ENCODE results near the gene GGA2.
"Not testable (repeated sequence)": the region's sequence is repeated elsewhere in the genome, so short reads cannot be mapped to it uniquely, and the experiment has no call there.

The GGA2 gene

GRCh38 chr16:23504076-23504452, 6.2 kb downstream of the GGA2 start:
- DNase-seq (ENCODE audit: low read depth in 2 of 2) = no peak

GRCh38 chr16:23502466-23502865, 7.8 kb downstream of the GGA2 start:
- DNase-seq (ENCODE audit: low read depth in 2 of 2) = no peak

GRCh38 chr16:23501291-23501690, 9.0 kb downstream of the GGA2 start:
- DNase-seq (ENCODE audit: low read depth in 2 of 2) = no peak

GRCh38 chr16:23500862-23501225, 9.4 kb downstream of the GGA2 start:
- DNase-seq (ENCODE audit: low read depth in 2 of 2) = no peak

GRCh38 chr16:23500212-23500861, 10.0 kb downstream of the GGA2 start:
- no peak for DNase-seq (ENCODE audit: low read depth in 2 of 2)

GRCh38 chr16:23499801-23500200, 10.5 kb downstream of the GGA2 start:
- no peak for DNase-seq (ENCODE audit: low read depth in 2 of 2)

GRCh38 chr16:23498863-23499262, 11.4 kb downstream of the GGA2 start:
- DNase-seq (ENCODE audit: low read depth in 2 of 2) = no peak

- DNase-seq (ENCODE audit: low read depth in 2 of 2) = no peak
These were observed 12.8 kb downstream of the GGA2 start for GRCh38 chr16:23497543-23497868.

GRCh38 chr16:23496821-23497542, 13.3 kb downstream of the GGA2 start:
- DNase-seq (ENCODE audit: low read depth in 2 of 2) = no peak

- no peak for DNase-seq (ENCODE audit: low read depth in 2 of 2)
These were observed 14.6 kb downstream of the GGA2 start for GRCh38 chr16:23495671-23496070.

- no peak for DNase-seq (ENCODE audit: low read depth in 2 of 2)
These were observed 16.1 kb downstream of the GGA2 start for GRCh38 chr16:23494188-23494587.

GRCh38 chr16:23491490-23492391, 18.6 kb downstream of the GGA2 start:
- no peak for DNase-seq (ENCODE audit: low read depth in 2 of 2)

GRCh38 chr16:23486480-23486879, 23.8 kb downstream of the GGA2 start:
- DNase-seq (ENCODE audit: low read depth in 2 of 2) = no peak

- no peak for DNase-seq (ENCODE audit: low read depth in 2 of 2)
These were observed 24.5 kb downstream of the GGA2 start for GRCh38 chr16:23485841-23486240.

- no peak for DNase-seq (ENCODE audit: low read depth in 2 of 2)
These were observed 25.1 kb downstream of the GGA2 start for GRCh38 chr16:23485257-23485614.

GRCh38 chr16:23484510-23485256, 25.6 kb downstream of the GGA2 start:
- DNase-seq (ENCODE audit: low read depth in 2 of 2) = no peak

GRCh38 chr16:23483492-23483891, 26.8 kb downstream of the GGA2 start:
- not testable (repeated sequence) for DNase-seq (ENCODE audit: low read depth in 2 of 2)

GRCh38 chr16:23482778-23483177, 27.5 kb downstream of the GGA2 start:
- DNase-seq (ENCODE audit: low read depth in 2 of 2) = peak in 1 of 2 donors; percentile 26

- no peak for DNase-seq (ENCODE audit: low read depth in 2 of 2)
These were observed 30.0 kb downstream of the GGA2 start for GRCh38 chr16:23480257-23480656.

GRCh38 chr16:23479138-23479537, 31.2 kb downstream of the GGA2 start:
- DNase-seq (ENCODE audit: low read depth in 2 of 2) = no peak

GRCh38 chr16:23478566-23478965, 31.7 kb downstream of the GGA2 start:
- DNase-seq (ENCODE audit: low read depth in 2 of 2) = no peak

- no peak for DNase-seq (ENCODE audit: low read depth in 2 of 2)
These were observed 34.0 kb downstream of the GGA2 start for GRCh38 chr16:23476289-23476688.

Measured in stimulated activated CD8-positive, alpha-beta memory T cell treated with anti-CD3 and anti-CD28 coated beads, Interleukin-2, amount 100 ng/mL, for 1 hour (primary cell).